HepG2 (cell line): ENCODE data around the gene AFAP1L2. TPM values are rescaled to one million over a fixed set of nuclear protein-coding genes. Genes with fewer than 3 reads are reported as not detected.

Experiments
- ATAC-seq: fragments of 200-7000 bp; cut with Tn5 transposase; 3 replicates; pipeline ENCODE4 v1.9.1; 2020; ENCODE audit warnings: mild to moderate bottlenecking, moderate library complexity
- BruUV-seq: library from RNA; stranded (reverse); fragments of 400-500 nt; replicated peaks from 2 replicates; lab custom pipeline; 2021; lab: Mats Ljungman, UMichigan
- CTCF ChIA-PET: fragments of 300-600 bp; formaldehyde crosslinking; extraction: SDS; loops from one replicate; lab custom pipeline; 2021; ENCODE audit warnings: low total read pairs, inconsistent platforms, low intra/inter-chr PET ratio; lab: Yijun Ruan, JAX
- POLR2A ChIA-PET: fragments of 350-600 bp; sonication (Branson Sonifier 250); formaldehyde crosslinking; loops from one replicate; lab custom pipeline; 2020; ENCODE audit warnings: antibody characterized with exemption, inconsistent platforms; lab: Yijun Ruan, JAX
- DNase-seq: peaks from one replicate; pipeline ENCODE4 v3.0.0-alpha.2; 2015; ENCODE audit warnings: low spot score
- FAIRE-seq: peaks from 3 replicates; lab custom pipeline; 2011; peaks lifted over from hg19 to GRCh38; lab: Jason Lieb, UNC
- H2AFZ ChIP-seq: one replicate; pipeline ENCODE4 v1.6.1; 2011; ENCODE audit warnings: low read length, inconsistent platforms
- H3K27ac ChIP-seq: fragments of 300-600 bp; 3 replicates; pipeline ENCODE4 v1.8.0; 2011; ENCODE audit warnings: mixed run types, mild to moderate bottlenecking, mixed read lengths, low read length, inconsistent platforms; ENCODE audit not compliant: insufficient read depth; ENCODE audit errors: extremely low read length
- H3K27me3 ChIP-seq, 2 experiments: fragments of 200-600 bp in 1 of 2; 2 replicates in 1 of 2; 3 replicates in 1 of 2; pipeline versions ENCODE4 v1.6.0 to v1.8.0; 2011; ENCODE audit warnings: low read length in 2 of 2, mild to moderate bottlenecking in 2 of 2, moderate library complexity in 2 of 2, inconsistent platforms in 1 of 2; ENCODE audit not compliant: insufficient read depth in 2 of 2, control insufficient read depth in 1 of 2
- H3K36me3 ChIP-seq, 2 experiments: fragments of 200-600 bp in 1 of 2; replicated peaks in 1 of 2; 2 replicates in 1 of 2; 3 replicates in 1 of 2; pipeline versions ENCODE4 v1.5.1 to v1.8.0; 2011; ENCODE audit warnings: low read length in 2 of 2, inconsistent platforms in 1 of 2; ENCODE audit not compliant: insufficient read depth in 2 of 2, control insufficient read depth in 1 of 2
- H3K4me1 ChIP-seq: 2 replicates; pipeline ENCODE4 v1.5.1; 2012; ENCODE audit warnings: low read length, inconsistent platforms; ENCODE audit not compliant: insufficient read depth
- H3K4me2 ChIP-seq: 2 replicates; pipeline ENCODE4 v1.6.0; 2011; ENCODE audit warnings: low read depth, low read length, inconsistent platforms
- H3K4me3 ChIP-seq, 3 experiments: fragments of 200-600 bp in 1 of 3; sonication (generic), shearing (Covaris generic) in 1 of 3; replicated peaks in 1 of 3; 2 replicates each; pipeline ENCODE4 v1.5.1; 2011 to 2016; ENCODE audit warnings: low read length in 3 of 3, inconsistent platforms in 2 of 3, low read depth in 2 of 3, mild to moderate bottlenecking in 2 of 3, control low read depth in 1 of 3, mixed read lengths in 1 of 3; ENCODE audit not compliant: insufficient read depth in 1 of 3
- H3K79me2 ChIP-seq: one replicate; pipeline ENCODE4 v1.6.1; 2011; ENCODE audit warnings: low read length, inconsistent platforms; ENCODE audit not compliant: insufficient read depth
- H3K9ac ChIP-seq: 2 replicates; pipeline ENCODE4 v1.6.0; 2011; ENCODE audit warnings: mild to moderate bottlenecking, low read depth, low read length, inconsistent platforms; ENCODE audit not compliant: insufficient read depth
- H3K9me3 ChIP-seq: 2 replicates; pipeline ENCODE4 v1.5.1; 2012; ENCODE audit warnings: mild to moderate bottlenecking, low read length
- H4K20me1 ChIP-seq: 2 replicates; pipeline ENCODE4 v1.6.0; 2011; ENCODE audit warnings: inconsistent platforms, mild to moderate bottlenecking, low read length, moderate library complexity; ENCODE audit not compliant: insufficient read depth
- CBFB ChIP-seq: sonication (generic); formaldehyde crosslinking; IDR thresholded peaks from 2 replicates; pipeline ENCODE4 v1.4.0; 2020; ENCODE audit warnings: missing genetic modification reagents
- HCFC1 ChIP-seq: fragments of 150-350 bp; IDR thresholded peaks from 2 replicates; pipeline ENCODE4 v1.6.1; 2014; ENCODE audit warnings: low read depth, low read length
- IRX3 ChIP-seq: sonication (generic); formaldehyde crosslinking; IDR thresholded peaks from 2 replicates; pipeline ENCODE4 v1.8.1; 2023; ENCODE audit warnings: mild to moderate bottlenecking, low read depth, missing genetic modification reagents, borderline replicate concordance
- KDM3A ChIP-seq: IDR thresholded peaks from 2 replicates; pipeline ENCODE4 v1.6.1; 2018; ENCODE audit warnings: low read depth, missing compliant biosample characterization
- TRAFD1 ChIP-seq: sonication (generic); formaldehyde crosslinking; IDR thresholded peaks from 2 replicates; pipeline ENCODE4 v1.5.1; 2020; ENCODE audit warnings: missing genetic modification reagents, mild to moderate bottlenecking, borderline replicate concordance
- ZBTB21 ChIP-seq: sonication (generic); formaldehyde crosslinking; IDR thresholded peaks from 2 replicates; pipeline ENCODE4 v1.4.0; 2020; ENCODE audit warnings: missing genetic modification reagents
- ZEB1 ChIP-seq: IDR thresholded peaks from 2 replicates; pipeline ENCODE4 v1.6.1; 2012; ENCODE audit warnings: mild to moderate bottlenecking, low read depth, inconsistent platforms; ENCODE audit not compliant: insufficient replicate concordance
- ZNF629 ChIP-seq: sonication (generic); formaldehyde crosslinking; conservative IDR thresholded peaks from 2 replicates; pipeline ENCODE4 v1.5.0; 2020; ENCODE audit warnings: missing genetic modification reagents
- WGBS: methylation state at CpG from one replicate; pipeline ENCODE4 v1.1.6; 2017; ENCODE audit warnings: low lambda C conversion rate; 5-methylcytosine and 5-hydroxymethylcytosine counted together
- in situ Hi-C: cut with HindIII; loops from 2 replicates; pipeline ENCODE4 v1.10.0; 2017; ENCODE audit warnings: low pct_unique_long_range_greater_than_20kb; ENCODE audit not compliant: extremely low pct_ligation_motif_present
- intact Hi-C: fragments of 100-400 bp; cut with micrococcal nuclease; formaldehyde crosslinking; loops from one replicate; pipeline ENCODE4 v1.10.0; 2022; ENCODE audit not compliant: unreplicated experiment
- polyA plus RNA-seq, 8 experiments: library from polyadenylated mRNA; depleted of rRNA in 3 of 8; stranded (reverse) in 7 of 8; unstranded in 1 of 8; fragments of >200 nt; fragmentation: Illumina TruSeq in 4 of 8; extraction: Trizol in 4 of 8; gene quantifications; 2 replicates each; pipeline versions ENCODE4 v1.2.1 to v1.2.3, GENCODE V29; 2011 to 2016; ENCODE audit warnings: low read depth in 4 of 8, missing spikeins in 1 of 8, mixed read lengths in 1 of 8; ENCODE audit not compliant: insufficient read depth in 1 of 8
- total RNA-seq, 5 experiments: library from RNA; depleted of rRNA; stranded (reverse); fragments of >200 nt; fragmentation: Illumina TruSeq; extraction: Trizol; gene quantifications; 2 replicates each; pipeline ENCODE4 v1.2.3, GENCODE V29; 2016; ENCODE audit warnings: low read depth in 1 of 5

The AFAP1L2 gene
- total and polyA plus RNA-seq, 2 of the 13 experiments (the other 11 are each of a cell fraction or from before 2014, with no cell fraction given), result not detected

- Histone ChIP-seq H3K4me2 (no peak overlapping the region), H3K9ac (no peak overlapping the region), H3K79me2 (no peaks in the 10 kb centered on the region), H3K4me1 (no peaks in the 10 kb centered on the region), H4K20me1 (no peaks in the 10 kb centered on the region), H3K27me3 (no peaks in the 10 kb centered on the region; a peak in 2 of 5 replicates), H3K4me3 (no peak overlapping the region), H3K27ac (no peak overlapping the region), H2AFZ (no peak overlapping the region), H3K36me3 (no peaks in the 10 kb centered on the region), H3K9me3 (no peaks in the 10 kb centered on the region)
- BruUV-seq, result no TSS peak
- 46% methylated on average over 2 of the region's 4 CpGs for WGBS
- ATAC-seq (no peak), DNase-seq (no peak), FAIRE-seq (no peak)
- TF ChIP-seq TRAFD1 (CRISPR knock-in tag) (no peak), ZNF629 (peak; percentile 60)
- intact Hi-C loops (no loop called here), in situ Hi-C loops (no loop called here)
- POLR2A ChIA-PET, result no interaction called here
- CTCF ChIA-PET, result no interaction called here
Measured at GRCh38 chr10:114363745-114364454, 40.4 kb downstream of the AFAP1L2 start.

GRCh38 chr10:114362826-114363355, 41.4 kb downstream of the AFAP1L2 start:
- no peak overlapping the region for H3K27ac ChIP-seq
- TF ChIP-seq HCFC1 (no peak), KDM3A (CRISPR knock-in tag) (no peak), CBFB (no peak), ZEB1 (no peak), ZBTB21 (no peak), IRX3 (CRISPR knock-in tag) (no peak)
- no peak overlapping the region for H3K4me2 ChIP-seq
- no peaks in the 10 kb centered on the region for H3K36me3 ChIP-seq
- H3K9ac ChIP-seq, result no peak overlapping the region
- in situ Hi-C loops (no loop called here), intact Hi-C loops (no loop called here)
- H4K20me1 ChIP-seq, result no peaks in the 10 kb centered on the region
- CTCF ChIA-PET, result no interaction called here
- FAIRE-seq, result no peak
- no peak overlapping the region for H2AFZ ChIP-seq
- no peaks in the 10 kb centered on the region for H3K4me1 ChIP-seq
- no peaks in the 10 kb centered on the region for H3K9me3 ChIP-seq
- POLR2A ChIA-PET, result no interaction called here
- no peak for DNase-seq
- no TSS peak for BruUV-seq
- ATAC-seq, result no peak
- H3K4me3 ChIP-seq, result no peak overlapping the region
- no peaks in the 10 kb centered on the region; a peak in 2 of 5 replicates for H3K27me3 ChIP-seq
- no peaks in the 10 kb centered on the region for H3K79me2 ChIP-seq
- WGBS, result 76% methylated on average over 3 of the region's 16 CpGs
